ENCODE data around the gene NINL. TPM values are rescaled to one million over a fixed set of nuclear protein-coding genes. Genes with fewer than 3 reads are reported as not detected.

NINL gene
- total RNA-seq, 1 donor: 8.2 TPM

GRCh38 chr20:25491446-25492038, 93.8 kb downstream of the NINL start:
- TF ChIP-seq, protein P1, sequence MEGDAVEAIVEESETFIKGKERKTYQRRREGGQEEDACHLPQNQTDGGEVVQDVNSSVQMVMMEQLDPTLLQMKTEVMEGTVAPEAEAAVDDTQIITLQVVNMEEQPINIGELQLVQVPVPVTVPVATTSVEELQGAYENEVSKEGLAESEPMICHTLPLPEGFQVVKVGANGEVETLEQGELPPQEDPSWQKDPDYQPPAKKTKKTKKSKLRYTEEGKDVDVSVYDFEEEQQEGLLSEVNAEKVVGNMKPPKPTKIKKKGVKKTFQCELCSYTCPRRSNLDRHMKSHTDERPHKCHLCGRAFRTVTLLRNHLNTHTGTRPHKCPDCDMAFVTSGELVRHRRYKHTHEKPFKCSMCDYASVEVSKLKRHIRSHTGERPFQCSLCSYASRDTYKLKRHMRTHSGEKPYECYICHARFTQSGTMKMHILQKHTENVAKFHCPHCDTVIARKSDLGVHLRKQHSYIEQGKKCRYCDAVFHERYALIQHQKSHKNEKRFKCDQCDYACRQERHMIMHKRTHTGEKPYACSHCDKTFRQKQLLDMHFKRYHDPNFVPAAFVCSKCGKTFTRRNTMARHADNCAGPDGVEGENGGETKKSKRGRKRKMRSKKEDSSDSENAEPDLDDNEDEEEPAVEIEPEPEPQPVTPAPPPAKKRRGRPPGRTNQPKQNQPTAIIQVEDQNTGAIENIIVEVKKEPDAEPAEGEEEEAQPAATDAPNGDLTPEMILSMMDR (IDR thresholded peaks at IDR 0.05; ENCODE audit: insufficient read depth, low read depth, low read length): no peak
- DNase-seq (ENCODE audit: low read depth): no peak
- no peak overlapping the region for H3K4me3 ChIP-seq (ENCODE audit: low read depth, low read length)

GRCh38 chr20:25490656-25491445, 94.5 kb downstream of the NINL start:
- TF ChIP-seq, protein P1 (IDR thresholded peaks at IDR 0.05; ENCODE audit: insufficient read depth, low read depth, low read length): no peak
- no peak for DNase-seq (ENCODE audit: low read depth)
- H3K4me3 ChIP-seq (ENCODE audit: low read depth, low read length): no peak overlapping the region

DNA sequence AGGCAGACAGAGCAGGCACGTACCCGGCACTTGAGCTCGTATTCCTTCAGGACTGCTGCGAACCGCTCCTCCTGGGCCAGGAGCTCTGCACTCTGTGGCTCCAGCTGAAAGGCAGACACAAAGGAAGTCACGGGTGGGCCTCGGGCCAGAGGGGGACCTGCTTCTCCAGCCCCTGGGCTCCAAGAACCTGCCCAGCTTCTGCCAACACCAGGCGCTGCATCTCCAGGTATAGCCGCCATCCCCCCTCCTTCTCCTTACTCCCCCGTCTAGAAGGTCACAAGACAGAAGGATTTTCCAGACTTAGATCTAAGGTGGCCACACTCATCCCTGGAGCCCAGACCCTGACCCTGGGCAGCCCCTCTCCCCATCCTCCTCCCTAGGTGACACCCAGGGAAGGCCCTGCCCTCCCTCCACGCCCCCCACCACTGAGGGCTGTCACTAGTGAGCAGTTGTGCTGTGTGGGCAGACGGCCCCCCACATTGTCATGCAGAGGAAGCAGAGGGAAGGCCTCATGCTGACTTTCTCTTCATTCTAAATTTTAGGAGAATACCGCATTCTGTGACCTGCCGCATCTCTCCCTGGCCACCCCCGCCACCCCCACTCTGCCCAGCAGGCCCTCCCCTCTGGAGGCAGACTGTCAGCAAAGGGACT, 96.0 kb downstream of the NINL start:
- TF ChIP-seq, protein P1 (IDR thresholded peaks at IDR 0.05; ENCODE audit: insufficient read depth, low read depth, low read length): no peak
- DNase-seq (ENCODE audit: low read depth): no peak
- H3K4me3 ChIP-seq (ENCODE audit: low read depth, low read length): no peak overlapping the region

- TF ChIP-seq, protein P1 (IDR thresholded peaks at IDR 0.05; ENCODE audit: insufficient read depth, low read depth, low read length): no peak
- no peak for DNase-seq (ENCODE audit: low read depth)
- no peak overlapping the region for H3K4me3 ChIP-seq (ENCODE audit: low read depth, low read length)
Observed at GRCh38 chr20:25487975-25488374, 97.4 kb downstream of the NINL start.

DNA sequence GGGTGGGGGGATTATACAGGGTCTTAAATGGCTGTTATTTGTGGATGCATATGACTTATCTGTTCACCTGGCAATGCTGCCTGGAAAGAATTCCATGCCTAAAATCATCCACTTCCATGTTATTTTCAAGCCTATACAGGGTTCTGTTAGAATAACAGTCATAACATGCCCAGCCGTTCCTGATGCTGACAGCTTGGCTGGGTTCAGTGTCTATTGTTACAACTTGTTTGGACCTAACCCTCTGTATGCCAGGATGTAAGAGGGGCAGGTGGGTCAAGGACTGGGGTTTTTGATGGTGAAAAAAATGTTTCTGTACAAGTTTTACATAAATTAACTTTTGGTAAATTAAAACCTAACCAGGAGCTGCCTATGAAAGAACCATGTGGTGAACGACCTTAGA, 98.0 kb downstream of the NINL start:
- TF ChIP-seq, protein P1 (IDR thresholded peaks at IDR 0.05; ENCODE audit: insufficient read depth, low read depth, low read length): no peak
- DNase-seq (ENCODE audit: low read depth): no peak
- no peak overlapping the region for H3K4me3 ChIP-seq (ENCODE audit: low read depth, low read length)

GRCh38 chr20:25486377-25486776, 99.0 kb downstream of the NINL start:
- H3K4me3 ChIP-seq (ENCODE audit: low read depth, low read length): no peak overlapping the region
- DNase-seq (ENCODE audit: low read depth): peak; percentile 20
- TF ChIP-seq, protein P1 (IDR thresholded peaks at IDR 0.05; ENCODE audit: insufficient read depth, low read depth, low read length): no peak

All from fibroblast of villous mesenchyme (primary cell).